Endothelial cell of umbilical vein (primary cell): Measurements from ENCODE around the gene ADGRE3. TPM values are rescaled to one million over a fixed set of nuclear protein-coding genes. Genes with fewer than 3 reads are reported as not detected.
"Not testable (repeated sequence)": the region's sequence is repeated elsewhere in the genome, so short reads cannot be mapped to it uniquely, and the experiment has no call there.

Source experiments
- BruUV-seq: library from RNA; stranded (reverse); fragments of 400-500 nt; replicated peaks from 2 replicates; lab custom pipeline; 2021; lab: Mats Ljungman, UMichigan
- CTCF ChIA-PET: fragments of 300-600, 350-600 bp; sonication (Branson Sonifier 250); formaldehyde crosslinking; loops from one replicate; lab custom pipeline; 2021; ENCODE audit warnings: antibody characterized with exemption, inconsistent platforms; lab: Charles Lee
- POLR2A ChIA-PET: fragments of 300-600, 350-600 bp; sonication (Branson Sonifier 250); formaldehyde crosslinking; loops from one replicate; lab custom pipeline; 2021; ENCODE audit warnings: antibody characterized with exemption, inconsistent platforms; lab: Charles Lee
- DNase-seq: peaks from one replicate; pipeline ENCODE4 v3.0.0-alpha.2; 2011; ENCODE audit warnings: low read depth, low spot score
- FAIRE-seq: peaks from 2 replicates; lab custom pipeline; 2011; peaks lifted over from hg19 to GRCh38; lab: Jason Lieb, UNC
- H2AFZ ChIP-seq: 2 replicates; pipeline ENCODE4 v1.6.0; 2012; ENCODE audit warnings: low read depth, low read length, control low read depth, inconsistent platforms
- H3K27ac ChIP-seq: 2 replicates; pipeline ENCODE4 v1.5.1; 2011; ENCODE audit warnings: low read depth, mild to moderate bottlenecking, control low read depth, low read length, moderate library complexity; ENCODE audit not compliant: insufficient read depth
- H3K27me3 ChIP-seq, 2 experiments: 2 replicates each; pipeline versions ENCODE4 v1.6.0 to v1.6.1; 2011; ENCODE audit warnings: low read length in 2 of 2, mixed read lengths in 1 of 2; ENCODE audit not compliant: control insufficient read depth in 2 of 2, insufficient read depth in 2 of 2
- H3K36me3 ChIP-seq, 2 experiments: 2 replicates in 1 of 2; 3 replicates in 1 of 2; pipeline ENCODE4 v1.5.1; 2011; ENCODE audit warnings: low read length in 2 of 2, mild to moderate bottlenecking in 1 of 2, moderate library complexity in 1 of 2; ENCODE audit not compliant: control insufficient read depth in 2 of 2, insufficient read depth in 2 of 2; ENCODE audit errors: extremely low read depth in 1 of 2
- H3K4me1 ChIP-seq: 3 replicates; pipeline ENCODE4 v1.5.1; 2011; ENCODE audit warnings: mild to moderate bottlenecking, low read length; ENCODE audit not compliant: control insufficient read depth, insufficient read depth; ENCODE audit errors: extremely low read depth
- H3K4me2 ChIP-seq: 2 replicates; pipeline ENCODE4 v1.6.1; 2011; ENCODE audit warnings: low read length, control low read depth, mixed read lengths; ENCODE audit not compliant: insufficient read depth
- H3K4me3 ChIP-seq, 3 experiments: fragments of 200-600 bp in 1 of 3; sonication (generic), shearing (Covaris generic) in 1 of 3; replicated peaks in 1 of 3; 2 replicates each; pipeline ENCODE4 v1.5.1; 2011 to 2016; ENCODE audit warnings: control low read depth in 3 of 3, low read length in 3 of 3, mild to moderate bottlenecking in 2 of 3, inconsistent platforms in 1 of 3, low read depth in 1 of 3, moderate library complexity in 1 of 3; ENCODE audit not compliant: insufficient read depth in 1 of 3
- H3K79me2 ChIP-seq: 2 replicates; pipeline ENCODE4 v1.6.0; 2012; ENCODE audit warnings: low read length, inconsistent platforms; ENCODE audit not compliant: control insufficient read depth, insufficient read depth
- H3K9ac ChIP-seq: replicated peaks from 2 replicates; pipeline ENCODE3; 2011; ENCODE audit warnings: low read length, control low read depth; ENCODE audit not compliant: insufficient read depth; ENCODE audit errors: extremely low read depth
- H3K9me1 ChIP-seq: replicated peaks from 3 replicates; pipeline ENCODE4 v1.6.0; 2011; ENCODE audit warnings: mild to moderate bottlenecking, low read length; ENCODE audit not compliant: control insufficient read depth, insufficient read depth; ENCODE audit errors: extremely low read depth
- H3K9me3 ChIP-seq: replicated peaks from 2 replicates; pipeline ENCODE4 v1.5.1; 2012; ENCODE audit warnings: low read length, inconsistent platforms; ENCODE audit not compliant: control insufficient read depth, insufficient read depth
- H4K20me1 ChIP-seq: replicated peaks from 2 replicates; pipeline ENCODE3; 2011; ENCODE audit warnings: mild to moderate bottlenecking, low read length; ENCODE audit not compliant: control insufficient read depth, insufficient read depth; ENCODE audit errors: extremely low read depth
- GATA2 ChIP-seq: IDR thresholded peaks from 2 replicates; pipeline ENCODE4 v1.7.0; 2011; ENCODE audit warnings: low read depth, mild to moderate bottlenecking, moderate library complexity, mixed read lengths, low read length; ENCODE audit not compliant: insufficient read length, insufficient read depth
- dilution Hi-C: fragments of 300-500 bp; cut with MboI; formaldehyde crosslinking; loops from one replicate; pipeline ENCODE4 v1.15.0; 2019; ENCODE audit warnings: low sequenced_read_pairs; ENCODE audit not compliant: extremely low pct_ligation_motif_present
- intact Hi-C: fragments of 100-400 bp; cut with micrococcal nuclease; formaldehyde crosslinking; loops from one replicate; pipeline ENCODE4 v1.10.0; 2022
- polyA plus RNA-seq, 4 experiments: library from polyadenylated mRNA; depleted of rRNA in 3 of 4; stranded (reverse) in 3 of 4; unstranded in 1 of 4; fragments of >200 nt; gene quantifications; 2 replicates each; pipeline versions ENCODE4 v1.2.1 to v1.2.3, GENCODE V29; 2011 to 2012; ENCODE audit warnings: missing spikeins in 1 of 4
- total RNA-seq: library from RNA; stranded (reverse); gene quantifications from 2 replicates; pipeline ENCODE4 v1.2.3, GENCODE V29; 2021

Gene ADGRE3
- total and polyA plus RNA-seq, 2 donors (not counting 3 experiments of a cell fraction or from before 2014, with no cell fraction given), result not detected

GRCh38 chr19:14584372-14584771, 90.3 kb downstream of the ADGRE3 start:
- BruUV-seq, dilution Hi-C loops, H3K79me2 ChIP-seq, CTCF ChIA-PET, H3K9me1 ChIP-seq, H2AFZ ChIP-seq, DNase-seq, H3K4me1 ChIP-seq, H3K27ac ChIP-seq, H4K20me1 ChIP-seq, H3K36me3 ChIP-seq, H3K9ac ChIP-seq, POLR2A ChIA-PET, intact Hi-C loops, H3K4me2 ChIP-seq, H3K9me3 ChIP-seq, H3K4me3 ChIP-seq, H3K27me3 ChIP-seq, FAIRE-seq: not testable (repeated sequence)

- dilution Hi-C loops, result no loop called here
Measured at GRCh38 chr19:14582894-14583340, 91.7 kb downstream of the ADGRE3 start, which contains the start of gene CLEC17A. CLEC17A (plus strand) TSS chr19:14583084; CDS start chr19:14583161, 77 bp downstream.

More at GRCh38 chr19:14582894-14583340, 91.7 kb downstream of the ADGRE3 start, which contains the start of gene CLEC17A:
- no peaks in the 10 kb centered on the region for H3K27me3 ChIP-seq
- H3K9me1 ChIP-seq, result no peaks in the 10 kb centered on the region
- H3K9ac ChIP-seq, result no peak within 1 kb of the TSS
- H3K4me1 ChIP-seq, result no peaks in the 10 kb centered on the region
- H3K27ac ChIP-seq, result no peak within 1 kb of the TSS
- H4K20me1 ChIP-seq, result no peaks in the 10 kb centered on the region
- no peaks in the 10 kb centered on the region for H3K79me2 ChIP-seq
- no peak within 1 kb of the TSS for H3K4me2 ChIP-seq
- BruUV-seq, result no TSS peak
- no peaks in the 10 kb centered on the region for H3K36me3 ChIP-seq
- FAIRE-seq, result no peak
- POLR2A ChIA-PET, result no interaction called here
- no peak for DNase-seq
- intact Hi-C loops, result no loop called here
- CTCF ChIA-PET, result no interaction called here
- no peak for TF ChIP-seq GATA2
- no peaks in the 10 kb centered on the region for H3K9me3 ChIP-seq
- H3K4me3 ChIP-seq, result no peak within 1 kb of the TSS
- no peak within 1 kb of the TSS for H2AFZ ChIP-seq
